ENCODE data around the gene PDCD2L.
A peak's percentile ranks its signal among the peaks of the same experiment; 100 is the strongest.

The PDCD2L gene

GRCh38 chr19:34380639-34381241 lies 23.5 kb upstream of the PDCD2L start (continued):
- TF ChIP-seq ZEB2 (tag by site-specific recombination; IDR thresholded peaks at IDR 0.05): no peak
- TF ChIP-seq ZFHX2 (tag by site-specific recombination; conservative IDR thresholded peaks at IDR 0.05): peak; percentile 76
- TF ChIP-seq, protein P1, sequence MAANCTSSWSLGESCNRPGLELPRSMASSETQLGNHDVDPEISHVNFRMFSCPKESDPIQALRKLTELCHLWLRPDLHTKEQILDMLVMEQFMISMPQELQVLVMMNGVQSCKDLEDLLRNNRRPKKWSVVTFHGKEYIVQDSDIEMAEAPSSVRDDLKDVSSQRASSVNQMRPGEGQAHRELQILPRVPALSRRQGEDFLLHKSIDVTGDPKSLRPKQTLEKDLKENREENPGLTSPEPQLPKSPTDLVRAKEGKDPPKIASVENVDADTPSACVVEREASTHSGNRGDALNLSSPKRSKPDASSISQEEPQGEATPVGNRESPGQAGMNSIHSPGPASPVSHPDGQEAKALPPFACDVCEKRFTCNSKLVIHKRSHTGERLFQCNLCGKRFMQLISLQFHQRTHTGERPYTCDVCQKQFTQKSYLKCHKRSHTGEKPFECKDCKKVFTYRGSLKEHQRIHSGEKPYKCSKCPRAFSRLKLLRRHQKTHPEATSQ (tag by site-specific recombination; IDR thresholded peaks at IDR 0.05): no peak

- CTCF ChIA-PET: interaction anchor here (1.5 kb wide), 1 partner anchor 23 kb away, joined by 3 read pairs; no protein-coding TSS in a partner anchor
These were observed 22.6 kb upstream of the PDCD2L start for GRCh38 chr19:34381399-34382251.

GRCh38 chr19:34382471-34382870 lies 21.7 kb upstream of the PDCD2L start:
- Histone ChIP-seq H3K27ac (ENCODE audit: extremely low read depth, low read depth, low read length) (no peak overlapping the region), H3K36me3 (ENCODE audit: control insufficient read depth in 2 of 2, insufficient read depth in 1 of 2, low read length in 2 of 2) (peaks cover 76 to 95% of the 10 kb centered on the region in 2 experiments), H3K4me3 (ENCODE audit: low read depth, low read length) (no peak overlapping the region), H3K4me1 (ENCODE audit: control insufficient read depth, insufficient read depth, low read length) (no peaks in the 10 kb centered on the region), H3K9me3 (ENCODE audit: control insufficient read depth, insufficient read depth, low read depth, low read length) (no peaks in the 10 kb centered on the region)
- CTCF ChIA-PET: no interaction called here
- TF ChIP-seq ZNF174 (tag by site-specific recombination; IDR thresholded peaks at IDR 0.05) (no peak), ZNF239 (tag by site-specific recombination; IDR thresholded peaks at IDR 0.05) (no peak), ZNF48 (tag by site-specific recombination; IDR thresholded peaks at IDR 0.05) (no peak), TRIM28 (IDR thresholded peaks at IDR 0.05; ENCODE audit: borderline replicate concordance, low read length) (no peak), ZNF621 (tag by site-specific recombination; IDR thresholded peaks at IDR 0.05) (no peak), ZNF19 (tag by site-specific recombination; IDR thresholded peaks at IDR 0.05; ENCODE audit: low read depth) (no peak), ZNF324 (tag by site-specific recombination; IDR thresholded peaks at IDR 0.05) (no peak), ZNF394 (tag by site-specific recombination; IDR thresholded peaks at IDR 0.05; ENCODE audit: borderline replicate concordance) (no peak), ZNF214 (tag by site-specific recombination; IDR thresholded peaks at IDR 0.05; ENCODE audit: borderline replicate concordance) (no peak), ZNF791 (tag by site-specific recombination; IDR thresholded peaks at IDR 0.05) (no peak), CTCF (tag by site-specific recombination; IDR thresholded peaks at IDR 0.05) (no peak)
- TF ChIP-seq, protein P2, sequence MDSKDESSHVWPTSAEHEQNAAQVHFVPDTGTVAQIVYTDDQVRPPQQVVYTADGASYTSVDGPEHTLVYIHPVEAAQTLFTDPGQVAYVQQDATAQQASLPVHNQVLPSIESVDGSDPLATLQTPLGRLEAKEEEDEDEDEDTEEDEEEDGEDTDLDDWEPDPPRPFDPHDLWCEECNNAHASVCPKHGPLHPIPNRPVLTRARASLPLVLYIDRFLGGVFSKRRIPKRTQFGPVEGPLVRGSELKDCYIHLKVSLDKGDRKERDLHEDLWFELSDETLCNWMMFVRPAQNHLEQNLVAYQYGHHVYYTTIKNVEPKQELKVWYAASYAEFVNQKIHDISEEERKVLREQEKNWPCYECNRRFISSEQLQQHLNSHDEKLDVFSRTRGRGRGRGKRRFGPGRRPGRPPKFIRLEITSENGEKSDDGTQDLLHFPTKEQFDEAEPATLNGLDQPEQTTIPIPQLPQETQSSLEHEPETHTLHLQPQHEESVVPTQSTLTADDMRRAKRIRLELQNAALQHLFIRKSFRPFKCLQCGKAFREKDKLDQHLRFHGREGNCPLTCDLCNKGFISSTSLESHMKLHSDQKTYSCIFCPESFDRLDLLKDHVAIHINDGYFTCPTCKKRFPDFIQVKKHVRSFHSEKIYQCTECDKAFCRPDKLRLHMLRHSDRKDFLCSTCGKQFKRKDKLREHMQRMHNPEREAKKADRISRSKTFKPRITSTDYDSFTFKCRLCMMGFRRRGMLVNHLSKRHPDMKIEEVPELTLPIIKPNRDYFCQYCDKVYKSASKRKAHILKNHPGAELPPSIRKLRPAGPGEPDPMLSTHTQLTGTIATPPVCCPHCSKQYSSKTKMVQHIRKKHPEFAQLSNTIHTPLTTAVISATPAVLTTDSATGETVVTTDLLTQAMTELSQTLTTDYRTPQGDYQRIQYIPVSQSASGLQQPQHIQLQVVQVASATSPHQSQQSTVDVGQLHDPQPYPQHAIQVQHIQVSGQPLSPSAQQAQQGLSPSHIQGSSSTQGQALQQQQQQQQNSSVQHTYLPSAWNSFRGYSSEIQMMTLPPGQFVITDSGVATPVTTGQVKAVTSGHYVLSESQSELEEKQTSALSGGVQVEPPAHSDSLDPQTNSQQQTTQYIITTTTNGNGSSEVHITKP (tag by site-specific recombination; IDR thresholded peaks at IDR 0.05): no peak
- POLR2A ChIA-PET: interaction anchor here (1.7 kb wide), 1 partner anchor 23 kb away, joined by 4 read pairs; no protein-coding TSS in a partner anchor

More at GRCh38 chr19:34381399-34382251, 22.6 kb upstream of the PDCD2L start:
- Histone ChIP-seq H3K4me1 (ENCODE audit: control insufficient read depth, insufficient read depth, low read length) (no peaks in the 10 kb centered on the region), H3K36me3 (ENCODE audit: control insufficient read depth in 2 of 2, insufficient read depth in 1 of 2, low read length in 2 of 2) (peaks cover 83 to 90% of the 10 kb centered on the region in 2 experiments), H3K27ac (ENCODE audit: extremely low read depth, low read depth, low read length) (0 out of 2 replicates have a peak overlapping the region, but pooled peaks have one; percentile 40), H3K9me3 (ENCODE audit: control insufficient read depth, insufficient read depth, low read depth, low read length) (no peaks in the 10 kb centered on the region), H3K4me3 (ENCODE audit: low read depth, low read length) (no peak overlapping the region)
- TF ChIP-seq SCRT1 (tag by site-specific recombination; IDR thresholded peaks at IDR 0.05; ENCODE audit: borderline replicate concordance) (peak; percentile 97), ZNF112 (tag by site-specific recombination; IDR thresholded peaks at IDR 0.05) (no peak), ZBTB21 (tag by site-specific recombination; IDR thresholded peaks at IDR 0.05) (no peak), ZNF350 (tag by site-specific recombination; IDR thresholded peaks at IDR 0.05) (no peak), SCRT2 (tag by site-specific recombination; IDR thresholded peaks at IDR 0.05) (peak; percentile 98)
- POLR2A ChIA-PET: interaction anchor here (0.5 to 1.7 kb wide), 4 partner anchors 13 to 43 kb away, joined by 4 to 5 read pairs (median 4); no protein-coding TSS in a partner anchor
